ENCODE results near the gene CLDN24. TPM values are rescaled to one million over a fixed set of nuclear protein-coding genes. Genes with fewer than 3 reads are reported as not detected.
A peak's percentile ranks its signal among the peaks of the same experiment; 100 is the strongest.

CLDN24 gene
- polyA plus RNA-seq, 2 of the 4 experiments (the other 2 are of a cell fraction) = not detected

DNA sequence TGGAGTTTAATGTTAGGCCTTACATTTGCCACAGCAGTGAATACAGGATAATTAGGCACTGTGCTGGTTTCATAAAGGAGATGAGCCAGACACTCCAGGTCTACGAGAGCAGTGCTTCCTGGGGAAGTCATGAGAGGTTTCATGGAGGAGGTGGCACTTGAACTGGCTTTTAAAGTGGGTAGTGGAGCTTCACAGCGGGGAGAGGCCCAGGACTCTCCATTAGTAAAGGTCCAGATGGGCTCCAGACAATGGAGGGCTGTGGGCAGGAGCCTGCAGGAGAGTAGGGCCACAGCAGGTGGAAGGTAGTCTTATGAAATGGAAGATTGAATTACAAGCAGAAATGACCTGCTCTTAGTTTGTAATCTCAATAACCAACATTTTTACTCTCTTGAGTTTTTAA, 31.2 kb downstream of the CLDN24 start:
- CTCF ChIA-PET = no interaction called here
- Histone ChIP-seq H3K4me2 (no peak overlapping the region), H3K4me1 (peaks cover 9% of the 10 kb centered on the region; the same call in 1 of the 3 replicates), H3K9me3 (no peaks in the 10 kb centered on the region), H3K4me3 (no peak overlapping the region), H3K27ac (no peak overlapping the region)
- WGBS (ENCODE audit: missing lambda C conversion rate) = 92% methylated on average over 2 of the region's 2 CpGs
- POLR2A ChIA-PET = no interaction called here
- TF ChIP-seq CHD4 (IDR thresholded peaks at IDR 0.05; ENCODE audit: borderline replicate concordance) (no peak), KDM1A (IDR thresholded peaks at IDR 0.05; ENCODE audit: low read depth) (no peak), FOXS1 (CRISPR knock-in tag; IDR thresholded peaks at IDR 0.05) (no peak), EHMT2 (IDR thresholded peaks at IDR 0.05; ENCODE audit: low read depth) (no peak), RCOR1 (IDR thresholded peaks at IDR 0.05; ENCODE audit: low read depth, low read length) (no peak), MYC (IDR thresholded peaks at IDR 0.05; ENCODE audit: borderline replicate concordance, low read length) (no peak), HDAC2 (IDR thresholded peaks at IDR 0.05) (no peak), EHF (CRISPR knock-in tag; IDR thresholded peaks at IDR 0.05) (no peak)
- TF ChIP-seq, protein P1, sequence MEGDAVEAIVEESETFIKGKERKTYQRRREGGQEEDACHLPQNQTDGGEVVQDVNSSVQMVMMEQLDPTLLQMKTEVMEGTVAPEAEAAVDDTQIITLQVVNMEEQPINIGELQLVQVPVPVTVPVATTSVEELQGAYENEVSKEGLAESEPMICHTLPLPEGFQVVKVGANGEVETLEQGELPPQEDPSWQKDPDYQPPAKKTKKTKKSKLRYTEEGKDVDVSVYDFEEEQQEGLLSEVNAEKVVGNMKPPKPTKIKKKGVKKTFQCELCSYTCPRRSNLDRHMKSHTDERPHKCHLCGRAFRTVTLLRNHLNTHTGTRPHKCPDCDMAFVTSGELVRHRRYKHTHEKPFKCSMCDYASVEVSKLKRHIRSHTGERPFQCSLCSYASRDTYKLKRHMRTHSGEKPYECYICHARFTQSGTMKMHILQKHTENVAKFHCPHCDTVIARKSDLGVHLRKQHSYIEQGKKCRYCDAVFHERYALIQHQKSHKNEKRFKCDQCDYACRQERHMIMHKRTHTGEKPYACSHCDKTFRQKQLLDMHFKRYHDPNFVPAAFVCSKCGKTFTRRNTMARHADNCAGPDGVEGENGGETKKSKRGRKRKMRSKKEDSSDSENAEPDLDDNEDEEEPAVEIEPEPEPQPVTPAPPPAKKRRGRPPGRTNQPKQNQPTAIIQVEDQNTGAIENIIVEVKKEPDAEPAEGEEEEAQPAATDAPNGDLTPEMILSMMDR (IDR thresholded peaks at IDR 0.05) = no peak
- TF ChIP-seq, protein P2, sequence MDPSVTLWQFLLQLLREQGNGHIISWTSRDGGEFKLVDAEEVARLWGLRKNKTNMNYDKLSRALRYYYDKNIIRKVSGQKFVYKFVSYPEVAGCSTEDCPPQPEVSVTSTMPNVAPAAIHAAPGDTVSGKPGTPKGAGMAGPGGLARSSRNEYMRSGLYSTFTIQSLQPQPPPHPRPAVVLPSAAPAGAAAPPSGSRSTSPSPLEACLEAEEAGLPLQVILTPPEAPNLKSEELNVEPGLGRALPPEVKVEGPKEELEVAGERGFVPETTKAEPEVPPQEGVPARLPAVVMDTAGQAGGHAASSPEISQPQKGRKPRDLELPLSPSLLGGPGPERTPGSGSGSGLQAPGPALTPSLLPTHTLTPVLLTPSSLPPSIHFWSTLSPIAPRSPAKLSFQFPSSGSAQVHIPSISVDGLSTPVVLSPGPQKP (IDR thresholded peaks at IDR 0.05; ENCODE audit: low read depth, low read length) = no peak
- ATAC-seq (no peak), DNase-seq (ENCODE audit: low read depth in 1 of 2, low spot score in 1 of 2) (no peak), FAIRE-seq (no peak)

DNA sequence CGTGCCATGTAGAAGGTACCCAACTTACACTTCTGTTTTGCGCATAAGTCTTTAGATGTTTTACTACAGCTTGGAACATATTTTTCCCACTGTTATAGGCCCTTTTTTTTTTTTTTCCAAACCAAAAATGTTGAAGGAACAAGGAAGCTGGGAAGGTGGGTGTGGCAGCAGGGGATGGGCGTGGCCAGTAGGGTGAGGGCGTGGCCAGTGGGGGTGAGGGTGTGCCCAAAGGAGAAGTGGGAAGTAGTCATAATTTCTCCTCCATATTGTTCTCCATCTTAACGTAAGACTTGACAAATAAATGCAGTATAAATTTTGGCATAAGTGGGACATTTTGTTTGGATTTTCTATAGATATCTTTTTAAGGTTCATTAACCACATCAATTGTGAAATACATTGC, 32.5 kb downstream of the CLDN24 start:
- Histone ChIP-seq H3K4me1 (peaks cover 9% of the 10 kb centered on the region; the same call in 1 of the 3 replicates), H3K27ac (no peak overlapping the region), H3K9me3 (no peaks in the 10 kb centered on the region), H3K4me2 (no peak overlapping the region), H3K4me3 (no peak overlapping the region)
- ChIA-PET POLR2A (no interaction called here), CTCF (interaction anchor here (1.5 kb wide), 1 partner anchor 28 kb away, joined by 3 read pairs; no protein-coding TSS in a partner anchor)
- DNase-seq (ENCODE audit: low read depth in 1 of 2, low spot score in 1 of 2) (peak; percentile 16 to 32), FAIRE-seq (no peak), ATAC-seq (peak in 1 of 2 experiments; percentile 82; a peak in 3 of 6 replicates)
- 74% methylated on average over 5 of the region's 5 CpGs for whole genome bisulfite sequencing (ENCODE audit: missing lambda C conversion rate)
- no peak for TF ChIP-seq EHMT2 (IDR thresholded peaks at IDR 0.05; ENCODE audit: low read depth)
- TF ChIP-seq CHD2 (IDR thresholded peaks at IDR 0.05; ENCODE audit: low read length, partially characterized antibody) = no peak
- TF ChIP-seq TP53 (CRISPR knock-in tag; IDR thresholded peaks at IDR 0.05) = no peak
- TF ChIP-seq, protein P3, sequence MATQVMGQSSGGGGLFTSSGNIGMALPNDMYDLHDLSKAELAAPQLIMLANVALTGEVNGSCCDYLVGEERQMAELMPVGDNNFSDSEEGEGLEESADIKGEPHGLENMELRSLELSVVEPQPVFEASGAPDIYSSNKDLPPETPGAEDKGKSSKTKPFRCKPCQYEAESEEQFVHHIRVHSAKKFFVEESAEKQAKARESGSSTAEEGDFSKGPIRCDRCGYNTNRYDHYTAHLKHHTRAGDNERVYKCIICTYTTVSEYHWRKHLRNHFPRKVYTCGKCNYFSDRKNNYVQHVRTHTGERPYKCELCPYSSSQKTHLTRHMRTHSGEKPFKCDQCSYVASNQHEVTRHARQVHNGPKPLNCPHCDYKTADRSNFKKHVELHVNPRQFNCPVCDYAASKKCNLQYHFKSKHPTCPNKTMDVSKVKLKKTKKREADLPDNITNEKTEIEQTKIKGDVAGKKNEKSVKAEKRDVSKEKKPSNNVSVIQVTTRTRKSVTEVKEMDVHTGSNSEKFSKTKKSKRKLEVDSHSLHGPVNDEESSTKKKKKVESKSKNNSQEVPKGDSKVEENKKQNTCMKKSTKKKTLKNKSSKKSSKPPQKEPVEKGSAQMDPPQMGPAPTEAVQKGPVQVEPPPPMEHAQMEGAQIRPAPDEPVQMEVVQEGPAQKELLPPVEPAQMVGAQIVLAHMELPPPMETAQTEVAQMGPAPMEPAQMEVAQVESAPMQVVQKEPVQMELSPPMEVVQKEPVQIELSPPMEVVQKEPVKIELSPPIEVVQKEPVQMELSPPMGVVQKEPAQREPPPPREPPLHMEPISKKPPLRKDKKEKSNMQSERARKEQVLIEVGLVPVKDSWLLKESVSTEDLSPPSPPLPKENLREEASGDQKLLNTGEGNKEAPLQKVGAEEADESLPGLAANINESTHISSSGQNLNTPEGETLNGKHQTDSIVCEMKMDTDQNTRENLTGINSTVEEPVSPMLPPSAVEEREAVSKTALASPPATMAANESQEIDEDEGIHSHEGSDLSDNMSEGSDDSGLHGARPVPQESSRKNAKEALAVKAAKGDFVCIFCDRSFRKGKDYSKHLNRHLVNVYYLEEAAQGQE (IDR thresholded peaks at IDR 0.05) = no peak
- TF ChIP-seq, protein P4, sequence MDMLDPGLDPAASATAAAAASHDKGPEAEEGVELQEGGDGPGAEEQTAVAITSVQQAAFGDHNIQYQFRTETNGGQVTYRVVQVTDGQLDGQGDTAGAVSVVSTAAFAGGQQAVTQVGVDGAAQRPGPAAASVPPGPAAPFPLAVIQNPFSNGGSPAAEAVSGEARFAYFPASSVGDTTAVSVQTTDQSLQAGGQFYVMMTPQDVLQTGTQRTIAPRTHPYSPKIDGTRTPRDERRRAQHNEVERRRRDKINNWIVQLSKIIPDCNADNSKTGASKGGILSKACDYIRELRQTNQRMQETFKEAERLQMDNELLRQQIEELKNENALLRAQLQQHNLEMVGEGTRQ (IDR thresholded peaks at IDR 0.05) = no peak
- TF ChIP-seq POLR2AphosphoS2 (conservative IDR thresholded peaks at IDR 0.05; ENCODE audit: low read length) = no peak
- no peak for TF ChIP-seq CBX2 (IDR thresholded peaks at IDR 0.05; ENCODE audit: borderline replicate concordance, low read depth)
- TF ChIP-seq GATA3 (IDR thresholded peaks at IDR 0.05; ENCODE audit: borderline replicate concordance) = no peak
- TF ChIP-seq, protein P5, sequence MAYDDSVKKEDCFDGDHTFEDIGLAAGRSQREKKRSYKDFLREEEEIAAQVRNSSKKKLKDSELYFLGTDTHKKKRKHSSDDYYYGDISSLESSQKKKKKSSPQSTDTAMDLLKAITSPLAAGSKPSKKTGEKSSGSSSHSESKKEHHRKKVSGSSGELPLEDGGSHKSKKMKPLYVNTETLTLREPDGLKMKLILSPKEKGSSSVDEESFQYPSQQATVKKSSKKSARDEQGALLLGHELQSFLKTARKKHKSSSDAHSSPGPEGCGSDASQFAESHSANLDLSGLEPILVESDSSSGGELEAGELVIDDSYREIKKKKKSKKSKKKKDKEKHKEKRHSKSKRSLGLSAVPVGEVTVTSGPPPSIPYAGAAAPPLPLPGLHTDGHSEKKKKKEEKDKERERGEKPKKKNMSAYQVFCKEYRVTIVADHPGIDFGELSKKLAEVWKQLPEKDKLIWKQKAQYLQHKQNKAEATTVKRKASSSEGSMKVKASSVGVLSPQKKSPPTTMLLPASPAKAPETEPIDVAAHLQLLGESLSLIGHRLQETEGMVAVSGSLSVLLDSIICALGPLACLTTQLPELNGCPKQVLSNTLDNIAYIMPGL (CRISPR knock-in tag; IDR thresholded peaks at IDR 0.05; ENCODE audit: borderline replicate concordance) = no peak
- no peak for TF ChIP-seq ZFP36 (IDR thresholded peaks at IDR 0.05; ENCODE audit: borderline replicate concordance, partially characterized antibody)
- TF ChIP-seq, protein P6, sequence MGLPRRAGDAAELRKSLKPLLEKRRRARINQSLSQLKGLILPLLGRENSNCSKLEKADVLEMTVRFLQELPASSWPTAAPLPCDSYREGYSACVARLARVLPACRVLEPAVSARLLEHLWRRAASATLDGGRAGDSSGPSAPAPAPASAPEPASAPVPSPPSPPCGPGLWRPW (IDR thresholded peaks at IDR 0.05) = no peak
- no peak for TF ChIP-seq ESRRA (IDR thresholded peaks at IDR 0.05; ENCODE audit: borderline replicate concordance, low read length)
- TF ChIP-seq BHLHE40 (IDR thresholded peaks at IDR 0.05; ENCODE audit: low read depth, low read length) = no peak
- TF ChIP-seq RAD21 (conservative IDR thresholded peaks at IDR 0.05 in 1 of 2, IDR thresholded peaks at IDR 0.05 in 1 of 2) = no peak
- no peak for TF ChIP-seq NR3C1 (IDR thresholded peaks at IDR 0.05)
- TF ChIP-seq HDAC2 (IDR thresholded peaks at IDR 0.05) = no peak
- no peak for TF ChIP-seq EP300 (IDR thresholded peaks at IDR 0.05)
- TF ChIP-seq, protein P2 (IDR thresholded peaks at IDR 0.05; ENCODE audit: low read depth, low read length) = no peak
